ENCODE results near the gene VAC14.
"Not testable (repeated sequence)": the region's sequence is repeated elsewhere in the genome, so short reads cannot be mapped to it uniquely, and the experiment has no call there.

VAC14 gene

DNA sequence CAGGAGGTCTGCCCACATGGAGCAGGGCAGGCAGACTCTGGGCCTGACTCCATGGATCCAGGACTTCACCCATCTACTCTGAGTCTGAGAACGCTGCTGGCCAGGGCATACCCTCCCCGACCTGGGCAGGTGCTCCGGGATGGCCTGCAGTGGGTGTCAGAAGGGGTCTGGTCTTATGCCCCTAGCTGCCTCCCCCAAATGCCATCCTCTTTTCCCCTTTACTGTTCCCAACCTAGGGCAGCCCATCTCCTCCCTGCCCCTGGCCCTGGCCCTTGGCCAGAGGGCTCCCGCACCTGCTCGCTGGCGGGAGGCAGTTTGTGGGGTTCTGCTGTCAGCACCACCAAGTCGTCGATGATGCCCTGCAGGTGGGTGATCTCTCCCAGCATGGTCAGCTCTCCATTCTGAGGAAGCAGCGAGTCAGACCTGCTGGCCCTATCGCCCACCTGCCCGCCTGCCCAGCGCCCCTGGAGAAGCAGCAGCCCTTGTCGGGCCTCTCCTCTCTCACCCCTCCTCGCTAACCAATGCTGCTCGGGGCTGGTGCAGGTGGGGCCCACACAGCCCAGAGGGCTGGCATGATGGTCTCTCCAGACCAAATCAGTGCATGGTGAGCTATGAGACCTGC lies 123.3 kb downstream of the VAC14 start:
- H3K4me3 ChIP-seq (ENCODE audit: low read length), result no peak overlapping the region
- no peak for DNase-seq (ENCODE audit: low read depth)
- TF ChIP-seq, protein P1, sequence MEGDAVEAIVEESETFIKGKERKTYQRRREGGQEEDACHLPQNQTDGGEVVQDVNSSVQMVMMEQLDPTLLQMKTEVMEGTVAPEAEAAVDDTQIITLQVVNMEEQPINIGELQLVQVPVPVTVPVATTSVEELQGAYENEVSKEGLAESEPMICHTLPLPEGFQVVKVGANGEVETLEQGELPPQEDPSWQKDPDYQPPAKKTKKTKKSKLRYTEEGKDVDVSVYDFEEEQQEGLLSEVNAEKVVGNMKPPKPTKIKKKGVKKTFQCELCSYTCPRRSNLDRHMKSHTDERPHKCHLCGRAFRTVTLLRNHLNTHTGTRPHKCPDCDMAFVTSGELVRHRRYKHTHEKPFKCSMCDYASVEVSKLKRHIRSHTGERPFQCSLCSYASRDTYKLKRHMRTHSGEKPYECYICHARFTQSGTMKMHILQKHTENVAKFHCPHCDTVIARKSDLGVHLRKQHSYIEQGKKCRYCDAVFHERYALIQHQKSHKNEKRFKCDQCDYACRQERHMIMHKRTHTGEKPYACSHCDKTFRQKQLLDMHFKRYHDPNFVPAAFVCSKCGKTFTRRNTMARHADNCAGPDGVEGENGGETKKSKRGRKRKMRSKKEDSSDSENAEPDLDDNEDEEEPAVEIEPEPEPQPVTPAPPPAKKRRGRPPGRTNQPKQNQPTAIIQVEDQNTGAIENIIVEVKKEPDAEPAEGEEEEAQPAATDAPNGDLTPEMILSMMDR (IDR thresholded peaks at IDR 0.05; ENCODE audit: insufficient read depth, low read depth, low read length, missing control alignments), result no peak

DNA sequence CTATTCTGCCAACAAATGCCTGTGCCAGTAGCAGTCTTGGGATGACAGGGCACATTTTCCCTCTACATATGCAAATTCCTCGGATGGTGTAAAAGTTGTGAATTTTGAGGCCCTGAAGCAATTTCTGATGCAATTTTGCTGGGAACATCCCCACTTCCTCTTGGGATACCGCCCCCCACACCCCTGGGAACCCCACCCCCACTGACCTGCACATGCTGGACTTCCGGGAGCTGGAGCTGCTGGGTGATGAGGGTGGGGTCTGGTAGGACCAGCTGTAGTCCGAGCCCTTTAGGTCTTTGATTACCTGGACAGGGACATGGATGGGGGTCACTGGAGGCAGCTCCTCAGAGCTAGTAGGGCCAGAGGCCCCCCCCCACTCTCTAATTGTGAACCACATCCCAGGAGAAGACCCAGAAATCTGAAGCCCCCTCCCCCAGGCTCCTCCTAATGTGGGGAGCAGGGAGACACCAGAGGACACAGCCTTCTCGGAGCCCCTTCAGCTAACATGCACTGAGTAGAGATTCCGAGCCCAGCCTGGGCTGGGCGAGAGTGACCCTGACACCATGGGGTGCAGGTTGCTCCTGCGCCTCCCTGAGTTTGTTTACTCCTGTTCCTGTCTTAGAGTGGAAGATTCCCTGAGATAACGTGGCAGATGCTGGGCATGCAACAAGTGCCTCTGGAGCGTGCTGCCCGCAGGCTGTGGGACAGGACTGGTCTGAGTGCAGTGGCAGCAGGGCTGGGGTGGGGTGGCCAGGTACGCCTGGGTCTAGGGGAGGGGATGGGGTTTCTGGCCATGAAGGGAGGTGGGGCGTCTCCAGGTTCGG lies 124.1 kb downstream of the VAC14 start:
- no peak for DNase-seq (ENCODE audit: low read depth)
- H3K4me3 ChIP-seq (ENCODE audit: low read length), result no peak overlapping the region
- TF ChIP-seq, protein P1 (IDR thresholded peaks at IDR 0.05; ENCODE audit: insufficient read depth, low read depth, low read length, missing control alignments), result no peak

DNA sequence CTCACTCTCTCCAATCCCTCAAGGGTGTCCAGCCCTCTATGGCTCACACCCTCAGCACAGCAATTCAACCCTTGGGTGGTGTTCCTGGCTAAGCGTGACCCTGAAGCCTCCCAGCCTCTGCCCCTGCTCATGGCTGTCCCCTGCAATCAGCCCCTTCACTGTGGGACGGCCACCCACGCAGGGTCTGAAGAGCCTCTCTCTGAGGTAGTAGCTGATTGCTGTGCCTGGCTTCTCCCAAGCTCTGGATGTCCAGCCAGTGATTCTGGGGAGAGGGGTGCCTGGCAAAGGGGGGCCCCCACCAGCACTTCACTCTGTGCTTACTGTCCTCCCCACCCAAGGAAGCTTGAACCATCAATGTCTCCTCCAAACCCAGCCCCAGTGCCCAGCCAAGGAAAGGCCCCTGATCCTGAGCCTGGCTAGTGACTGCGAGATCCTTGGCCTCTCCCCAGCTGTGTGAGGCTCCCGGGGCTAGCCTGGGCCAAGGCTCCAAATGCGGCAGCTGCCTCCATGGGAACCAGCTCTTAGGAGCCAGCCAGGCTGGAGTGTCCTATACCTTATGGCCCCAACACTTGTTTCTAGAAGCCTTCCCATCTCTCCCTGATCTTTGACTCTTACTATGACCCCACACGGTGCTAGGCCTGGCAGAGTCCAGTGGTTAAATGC lies 125.0 kb downstream of the VAC14 start:
- no peak for DNase-seq (ENCODE audit: low read depth)
- TF ChIP-seq, protein P1 (IDR thresholded peaks at IDR 0.05; ENCODE audit: insufficient read depth, low read depth, low read length, missing control alignments), result no peak
- H3K4me3 ChIP-seq (ENCODE audit: low read length), result no peak overlapping the region

DNA sequence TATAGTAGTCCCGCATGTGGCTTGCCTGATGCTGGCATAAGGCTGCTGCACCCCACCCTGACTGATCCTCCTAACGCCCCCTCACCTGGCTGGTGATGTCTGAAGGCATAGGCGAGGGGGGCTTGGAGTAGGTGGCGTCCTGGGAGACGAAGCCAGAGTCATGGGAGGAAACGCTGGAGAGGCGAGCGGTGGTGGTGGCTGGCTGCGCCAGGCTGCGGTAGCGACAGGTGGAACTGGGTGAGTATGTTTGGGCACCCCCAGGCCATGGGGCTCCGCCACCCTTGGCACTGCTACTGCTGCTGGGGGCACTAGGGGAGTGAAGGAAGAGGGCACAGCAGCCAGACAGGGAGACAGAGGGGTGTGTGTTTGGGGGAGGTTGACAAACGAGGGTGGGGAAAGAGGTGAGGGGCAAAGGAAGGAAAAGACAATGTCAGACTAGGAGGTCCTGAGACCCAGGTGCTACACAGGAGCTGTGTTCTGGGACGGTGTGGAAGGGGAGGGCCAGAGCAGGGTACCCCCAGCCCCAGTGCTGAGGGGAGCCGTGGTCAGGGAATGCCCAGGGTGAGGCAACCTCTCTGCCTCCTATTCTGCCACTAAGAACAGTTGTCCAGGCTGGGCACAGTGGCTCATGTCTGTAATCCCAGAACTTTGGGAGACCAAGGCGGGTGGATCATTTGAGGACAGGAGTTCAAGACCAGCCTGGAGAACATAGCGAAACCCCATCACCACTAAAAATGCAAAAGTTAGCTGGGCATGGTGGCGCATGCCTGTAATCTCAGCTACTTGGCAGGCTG lies 126.5 kb downstream of the VAC14 start:
- no peak for DNase-seq (ENCODE audit: low read depth)
- TF ChIP-seq, protein P1 (IDR thresholded peaks at IDR 0.05; ENCODE audit: insufficient read depth, low read depth, low read length, missing control alignments), result no peak
- H3K4me3 ChIP-seq (ENCODE audit: low read length), result no peak overlapping the region

DNA sequence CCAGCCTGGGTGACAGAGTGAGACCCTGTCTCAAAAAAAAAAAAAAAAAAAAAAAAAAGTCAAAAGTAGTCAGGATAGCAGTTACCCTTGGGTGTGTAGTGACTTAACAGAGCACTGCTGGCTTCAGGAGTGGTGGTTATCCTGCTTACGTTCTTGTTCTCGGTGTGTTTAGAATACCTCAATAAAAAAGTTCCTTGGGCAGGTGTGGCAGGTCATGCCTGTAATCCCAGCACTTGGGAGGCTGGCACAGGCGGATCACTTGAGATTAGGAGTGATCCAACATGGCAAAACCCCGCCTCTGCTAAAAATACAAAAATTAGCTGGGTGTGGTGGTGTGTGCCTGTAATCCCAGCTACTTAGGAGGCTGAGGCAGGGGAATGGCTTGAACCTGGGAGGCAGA lies 130.0 kb downstream of the VAC14 start:
- not testable (repeated sequence) for DNase-seq (ENCODE audit: low read depth)

DNA sequence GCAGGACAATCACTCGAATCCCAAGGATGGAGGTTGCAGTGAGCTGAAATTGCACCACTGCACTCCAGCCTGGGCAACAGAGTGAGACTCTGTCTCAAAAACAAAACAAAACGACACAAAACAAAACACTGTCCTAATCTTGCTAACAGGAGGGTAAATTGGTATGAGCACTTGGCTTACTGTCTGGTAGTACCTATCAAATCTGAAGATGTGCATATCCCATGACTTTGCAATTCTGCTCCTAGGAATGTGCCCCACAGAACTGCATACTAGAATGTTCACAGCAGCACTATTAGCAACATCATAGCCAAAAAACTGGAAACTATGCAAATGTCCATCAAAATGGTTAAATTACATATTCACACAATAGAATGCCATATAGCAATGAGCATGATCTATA lies 130.8 kb downstream of the VAC14 start:
- TF ChIP-seq, protein P1 (IDR thresholded peaks at IDR 0.05; ENCODE audit: insufficient read depth, low read depth, low read length, missing control alignments), result no peak
- no peak for DNase-seq (ENCODE audit: low read depth)
- H3K4me3 ChIP-seq (ENCODE audit: low read length), result no peak overlapping the region

More for the DNA sequence above, 130.0 kb downstream of the VAC14 start:
- not testable (repeated sequence) for H3K4me3 ChIP-seq (ENCODE audit: low read length)

Measured in epithelial cell of esophagus (primary cell).